DOHH2 (cell line): ENCODE data around the gene PIK3CG.

ENCODE experiments used
- EZH2phosphoT487 ChIP-seq: fragments of 200-600 bp; sonication (generic); IDR thresholded peaks from 2 replicates; pipeline ENCODE4 v1.6.1; 2017; ENCODE audit warnings: borderline replicate concordance, mild to moderate bottlenecking, antibody characterized with exemption, low read length, moderate library complexity, mixed read lengths
- TF ChIP-seq, protein P1 (sequence below): fragments of 200-600 bp; sonication (generic); IDR thresholded peaks from one replicate; pipeline ENCODE4 v1.5.1; 2014; ENCODE audit warnings: antibody characterized with exemption, mild to moderate bottlenecking, low read depth, low read length; ENCODE audit not compliant: poor library complexity, severe bottlenecking

DNA sequence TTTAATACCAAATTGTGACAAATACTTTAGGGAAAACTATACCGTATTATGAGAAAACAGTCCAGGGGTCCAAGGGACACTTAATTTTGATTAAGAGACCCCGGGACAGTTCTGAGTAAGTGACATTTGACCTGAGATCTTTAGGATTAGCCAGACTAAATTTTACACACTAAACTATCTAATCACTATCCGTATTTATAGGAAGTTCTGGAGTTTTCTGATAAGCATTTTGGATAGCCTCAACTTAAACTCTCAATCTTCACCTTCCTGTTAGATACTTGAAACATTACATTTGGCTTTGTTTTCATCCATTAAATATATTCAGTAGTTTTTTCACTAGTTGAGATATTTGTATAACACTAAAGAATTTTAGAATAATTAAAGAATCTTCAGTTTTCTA is 5.4 kb downstream of the PIK3CG start:
- no peak for TF ChIP-seq EZH2phosphoT487
- TF ChIP-seq, protein P1, sequence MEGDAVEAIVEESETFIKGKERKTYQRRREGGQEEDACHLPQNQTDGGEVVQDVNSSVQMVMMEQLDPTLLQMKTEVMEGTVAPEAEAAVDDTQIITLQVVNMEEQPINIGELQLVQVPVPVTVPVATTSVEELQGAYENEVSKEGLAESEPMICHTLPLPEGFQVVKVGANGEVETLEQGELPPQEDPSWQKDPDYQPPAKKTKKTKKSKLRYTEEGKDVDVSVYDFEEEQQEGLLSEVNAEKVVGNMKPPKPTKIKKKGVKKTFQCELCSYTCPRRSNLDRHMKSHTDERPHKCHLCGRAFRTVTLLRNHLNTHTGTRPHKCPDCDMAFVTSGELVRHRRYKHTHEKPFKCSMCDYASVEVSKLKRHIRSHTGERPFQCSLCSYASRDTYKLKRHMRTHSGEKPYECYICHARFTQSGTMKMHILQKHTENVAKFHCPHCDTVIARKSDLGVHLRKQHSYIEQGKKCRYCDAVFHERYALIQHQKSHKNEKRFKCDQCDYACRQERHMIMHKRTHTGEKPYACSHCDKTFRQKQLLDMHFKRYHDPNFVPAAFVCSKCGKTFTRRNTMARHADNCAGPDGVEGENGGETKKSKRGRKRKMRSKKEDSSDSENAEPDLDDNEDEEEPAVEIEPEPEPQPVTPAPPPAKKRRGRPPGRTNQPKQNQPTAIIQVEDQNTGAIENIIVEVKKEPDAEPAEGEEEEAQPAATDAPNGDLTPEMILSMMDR, result no peak
